Gastrocnemius medialis (tissue), 4 donors: Measurements from ENCODE around the gene NEUROD2. TPM values are rescaled to one million over a fixed set of nuclear protein-coding genes. Genes with fewer than 3 reads are reported as not detected.

Experiments
- ATAC-seq, 2 donors: fragments of 150-250 bp; one replicate each; pipeline ENCODE4 v1.9.1; 2016
- DNase-seq, 2 donors: peaks; one replicate each; pipeline ENCODE4 v3.0.0-alpha.2; 2019
- H3K27ac ChIP-seq, 4 donors: fragments of 200-600 bp; sonication (generic); 1 replicate in 1 of 4; 2 replicates in 3 of 4; pipeline ENCODE4 v1.5.1; 2016 to 2018; ENCODE audit warnings: mild to moderate bottlenecking in 2 of 4, moderate library complexity in 1 of 4
- H3K27me3 ChIP-seq, 3 donors: fragments of 200-600 bp; sonication (generic) in 2 of 3; 1 replicate in 1 of 3; 2 replicates in 2 of 3; pipeline versions ENCODE4 v1.5.1 to v1.6.0; 2016 to 2019; ENCODE audit warnings: mild to moderate bottlenecking in 1 of 3, moderate library complexity in 1 of 3
- H3K36me3 ChIP-seq, 2 donors: fragments of 200-600 bp; sonication (generic) in 1 of 2; one replicate each; pipeline ENCODE4 v1.5.1; 2017 to 2018
- H3K4me1 ChIP-seq, 2 donors: fragments of 200-600 bp; sonication (generic) in 1 of 2; one replicate each; pipeline ENCODE4 v1.5.1; 2016 to 2017; ENCODE audit warnings: mild to moderate bottlenecking in 2 of 2
- H3K4me3 ChIP-seq, 4 donors: fragments of 200-600 bp; sonication (generic) in 3 of 4; 1 replicate in 1 of 4; 2 replicates in 3 of 4; pipeline ENCODE4 v1.5.1; 2016 to 2019; ENCODE audit warnings: mild to moderate bottlenecking in 2 of 4
- H3K9me3 ChIP-seq, 3 donors: fragments of 200-600 bp; sonication (generic) in 2 of 3; 1 replicate in 1 of 3; 2 replicates in 2 of 3; pipeline ENCODE4 v1.5.1; 2016 to 2019
- POLR2A ChIP-seq, 2 donors: fragments of 450-650 bp; IDR thresholded peaks; one replicate each; pipeline ENCODE4 v1.6.1; 2017; ENCODE audit warnings: antibody characterized with exemption in 2 of 2, mild to moderate bottlenecking in 2 of 2, moderate library complexity in 2 of 2
- in situ Hi-C, 4 donors: fragments of 200-750 bp; cut with MboI; loops; one replicate each; pipeline versions ENCODE4 v1.15.0 to v1.8.0; 2017; ENCODE audit warnings: low sequenced_read_pairs in 4 of 4
- intact Hi-C: fragments of 100-400 bp; cut with DNase I; formaldehyde crosslinking; loops from one replicate; pipeline ENCODE4 v1.15.1; 2023; ENCODE audit warnings: low total_unique reads
- total RNA-seq, 4 donors: library from RNA; depleted of rRNA; stranded (reverse); fragments of >200 nt; gene quantifications; one replicate each; pipeline versions ENCODE4 v1.1.0 to v1.2.3, GENCODE V29; 2016
- TF ChIP-seq, protein P1 (sequence below), 5 experiments: fragments of 450-650 bp in 3 of 5; fragments of 200-600 bp in 2 of 5; sonication (generic) in 2 of 5; IDR thresholded peaks in 4 of 5; conservative IDR thresholded peaks in 1 of 5; 1 replicate in 4 of 5; 2 replicates in 1 of 5; pipeline ENCODE4 v1.5.1; 2016 to 2019; ENCODE audit warnings: antibody characterized with exemption in 5 of 5, mild to moderate bottlenecking in 3 of 5, moderate library complexity in 3 of 5

NEUROD2 gene
- total RNA-seq, 4 donors from 2014 or later, result not detected

DNA sequence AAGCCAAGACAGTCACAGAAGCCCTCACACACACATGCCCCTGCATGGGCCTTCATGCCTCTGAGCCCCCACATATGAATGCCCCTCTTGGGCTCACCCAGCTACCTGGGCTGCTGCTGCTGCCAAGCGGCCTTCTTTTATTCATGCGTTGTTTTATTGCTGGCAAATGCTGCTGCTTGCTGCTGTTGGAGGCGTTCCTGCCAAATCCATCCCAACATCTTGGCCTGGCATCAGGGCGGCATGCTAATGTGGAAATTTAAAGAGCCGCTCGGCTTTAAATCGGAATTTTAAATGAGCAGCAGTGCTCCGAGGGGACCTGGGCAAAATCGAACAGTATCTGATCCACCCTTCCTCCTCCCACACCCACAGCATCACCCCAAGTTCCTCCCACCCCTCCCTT is 39.0 kb downstream of the NEUROD2 start:
- Histone ChIP-seq H3K27ac (no peak overlapping the region), H3K36me3 (peaks cover 0 to 25% of the 10 kb centered on the region in 2 donors), H3K9me3 (no peaks in the 10 kb centered on the region), H3K4me3 (no peak overlapping the region), H3K27me3 (no peaks in the 10 kb centered on the region), H3K4me1 (peaks cover 3 to 4% of the 10 kb centered on the region in 2 donors)
- intact Hi-C loops (no loop called here), in situ Hi-C loops (no loop called here)
- DNase-seq, result no peak
- ATAC-seq, result no peak
- TF ChIP-seq POLR2A (IDR thresholded peaks at IDR 0.05), result no peak
- TF ChIP-seq, protein P1, sequence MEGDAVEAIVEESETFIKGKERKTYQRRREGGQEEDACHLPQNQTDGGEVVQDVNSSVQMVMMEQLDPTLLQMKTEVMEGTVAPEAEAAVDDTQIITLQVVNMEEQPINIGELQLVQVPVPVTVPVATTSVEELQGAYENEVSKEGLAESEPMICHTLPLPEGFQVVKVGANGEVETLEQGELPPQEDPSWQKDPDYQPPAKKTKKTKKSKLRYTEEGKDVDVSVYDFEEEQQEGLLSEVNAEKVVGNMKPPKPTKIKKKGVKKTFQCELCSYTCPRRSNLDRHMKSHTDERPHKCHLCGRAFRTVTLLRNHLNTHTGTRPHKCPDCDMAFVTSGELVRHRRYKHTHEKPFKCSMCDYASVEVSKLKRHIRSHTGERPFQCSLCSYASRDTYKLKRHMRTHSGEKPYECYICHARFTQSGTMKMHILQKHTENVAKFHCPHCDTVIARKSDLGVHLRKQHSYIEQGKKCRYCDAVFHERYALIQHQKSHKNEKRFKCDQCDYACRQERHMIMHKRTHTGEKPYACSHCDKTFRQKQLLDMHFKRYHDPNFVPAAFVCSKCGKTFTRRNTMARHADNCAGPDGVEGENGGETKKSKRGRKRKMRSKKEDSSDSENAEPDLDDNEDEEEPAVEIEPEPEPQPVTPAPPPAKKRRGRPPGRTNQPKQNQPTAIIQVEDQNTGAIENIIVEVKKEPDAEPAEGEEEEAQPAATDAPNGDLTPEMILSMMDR (IDR thresholded peaks at IDR 0.05 in 4 of 5, conservative IDR thresholded peaks at IDR 0.05 in 1 of 5), result no peak

DNA sequence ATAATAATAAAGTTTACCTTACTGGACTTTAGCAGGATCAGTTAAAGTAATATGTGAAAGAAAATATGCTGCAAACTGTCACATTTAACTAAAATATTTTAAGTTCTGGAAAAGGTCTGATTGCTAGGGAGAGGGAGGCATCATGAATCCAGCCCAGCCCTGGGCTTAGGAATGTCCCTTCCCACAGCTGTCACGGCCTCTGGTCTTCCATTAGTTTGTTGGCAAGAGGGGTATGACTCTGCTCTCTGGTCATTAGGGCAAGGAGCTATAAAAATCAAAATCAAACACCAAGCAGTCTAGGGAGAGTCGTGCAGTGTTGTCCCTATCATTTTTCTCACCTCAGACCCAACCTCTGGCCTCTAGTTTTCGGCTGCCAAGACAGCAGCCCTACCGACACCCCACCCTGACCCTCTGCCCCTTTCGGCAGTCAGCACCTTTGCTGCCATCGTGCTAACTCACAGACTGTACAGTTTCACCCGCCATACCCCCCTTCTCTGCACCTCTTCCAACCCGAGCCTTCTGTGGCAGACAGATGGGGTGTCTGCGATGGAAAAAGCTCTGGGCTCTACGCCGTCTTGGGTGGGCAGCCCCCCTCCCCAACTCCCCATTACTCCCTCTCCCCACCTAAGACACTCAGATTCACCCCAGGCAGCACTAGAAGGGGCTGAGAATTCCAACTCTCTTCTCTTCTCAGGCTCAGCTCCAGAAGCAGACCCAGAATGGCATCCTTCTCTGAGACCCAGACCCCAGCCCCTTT is 41.4 kb downstream of the NEUROD2 start:
- in situ Hi-C loops, result no loop called here
- H3K4me3 ChIP-seq, result no peak overlapping the region
- no peaks in the 10 kb centered on the region for H3K9me3 ChIP-seq
- ATAC-seq (no peak), DNase-seq (no peak)
- peaks cover 0 to 25% of the 10 kb centered on the region in 2 donors for H3K36me3 ChIP-seq
- intact Hi-C loops, result no loop called here
- no peak for TF ChIP-seq POLR2A (IDR thresholded peaks at IDR 0.05)
- TF ChIP-seq, protein P1 (IDR thresholded peaks at IDR 0.05 in 4 of 5, conservative IDR thresholded peaks at IDR 0.05 in 1 of 5), result no peak
- no peaks in the 10 kb centered on the region for H3K27me3 ChIP-seq
- H3K27ac ChIP-seq, result no peak overlapping the region
- H3K4me1 ChIP-seq, result peaks cover 0 to 4% of the 10 kb centered on the region in 2 donors

DNA sequence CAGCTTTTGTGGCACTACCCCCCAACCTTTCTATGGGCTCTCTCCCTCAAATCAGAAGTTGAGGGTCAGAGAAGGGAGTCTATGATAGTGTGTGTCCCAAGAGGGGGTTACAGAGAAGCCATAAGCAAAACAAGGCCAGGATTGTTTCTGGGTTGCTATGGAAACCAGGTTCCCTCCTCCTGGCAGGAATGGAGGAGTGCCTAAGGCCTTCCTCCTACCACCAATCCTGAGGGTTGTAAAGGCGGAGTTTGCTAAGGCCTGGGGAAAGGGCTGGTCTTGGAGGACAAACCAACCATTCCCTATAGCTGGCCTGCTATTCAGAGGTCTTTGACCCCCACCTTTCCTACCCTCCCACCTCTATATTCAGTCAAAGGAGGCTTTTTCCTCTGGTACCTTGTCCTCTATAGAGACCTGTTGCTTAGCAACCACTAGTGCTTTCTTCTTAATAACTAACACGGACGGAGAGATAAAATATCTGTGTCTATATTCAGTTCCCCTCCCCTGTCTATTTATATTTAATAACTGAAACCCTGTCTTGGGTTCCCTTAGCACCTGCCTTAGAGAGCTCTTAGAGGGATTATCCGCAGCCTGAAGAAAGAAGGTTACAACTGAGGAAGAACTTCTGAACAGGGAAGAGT is 43.4 kb downstream of the NEUROD2 start:
- peaks cover 0 to 4% of the 10 kb centered on the region in 2 donors for H3K4me1 ChIP-seq
- TF ChIP-seq, protein P1 (IDR thresholded peaks at IDR 0.05 in 4 of 5, conservative IDR thresholded peaks at IDR 0.05 in 1 of 5), result no peak
- no peak for TF ChIP-seq POLR2A (IDR thresholded peaks at IDR 0.05)
- DNase-seq (no peak), ATAC-seq (no peak)
- in situ Hi-C loops, result no loop called here
- H3K27ac ChIP-seq, result no peak overlapping the region
- peaks cover 0 to 32% of the 10 kb centered on the region in 2 donors for H3K36me3 ChIP-seq
- H3K27me3 ChIP-seq, result no peaks in the 10 kb centered on the region
- no peaks in the 10 kb centered on the region for H3K9me3 ChIP-seq
- intact Hi-C loops, result no loop called here
- H3K4me3 ChIP-seq, result no peak overlapping the region

DNA sequence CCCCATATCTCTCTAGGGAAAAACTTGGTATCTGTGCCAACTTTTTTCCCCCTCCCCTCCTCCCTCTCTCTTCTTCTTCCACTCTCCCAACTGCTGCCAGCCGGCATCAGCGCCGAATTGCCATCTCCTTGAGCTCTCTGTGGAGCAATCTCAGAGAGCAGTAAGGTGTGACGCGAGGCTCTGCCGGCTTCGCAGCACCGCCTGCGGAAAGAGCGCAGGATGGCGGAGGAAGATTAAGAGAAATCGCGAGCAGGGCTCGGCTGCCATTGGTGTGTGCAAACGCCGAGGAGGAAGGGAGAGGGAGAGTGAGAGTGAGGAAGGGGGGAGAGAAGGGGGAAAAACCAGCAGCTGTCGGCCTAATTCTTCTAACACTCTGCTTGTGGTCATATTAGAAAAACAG is 44.2 kb downstream of the NEUROD2 start:
- Histone ChIP-seq H3K27ac (no peak overlapping the region), H3K4me1 (peaks cover 0 to 4% of the 10 kb centered on the region in 2 donors), H3K9me3 (no peaks in the 10 kb centered on the region), H3K27me3 (no peaks in the 10 kb centered on the region), H3K36me3 (peaks cover 0 to 40% of the 10 kb centered on the region in 2 donors), H3K4me3 (no peak overlapping the region)
- intact Hi-C loops, result no loop called here
- TF ChIP-seq, protein P1 (IDR thresholded peaks at IDR 0.05 in 4 of 5, conservative IDR thresholded peaks at IDR 0.05 in 1 of 5), result no peak
- no peak for TF ChIP-seq POLR2A (IDR thresholded peaks at IDR 0.05)
- in situ Hi-C loops, result no loop called here
- DNase-seq (no peak), ATAC-seq (no peak)
